Parathyroid adenoma (tissue), 2 donors: ENCODE results near the gene C2CD2.

Source experiments
- H2AFZ ChIP-seq: fragments of 300-600 bp; sonication (generic); one replicate; pipeline ENCODE4 v1.7.0; 2017; ENCODE audit warnings: antibody characterized with exemption, mild to moderate bottlenecking
- H3K27ac ChIP-seq: fragments of 300-600 bp; sonication (generic); one replicate; pipeline ENCODE4 v1.7.0; 2017
- H3K27me3 ChIP-seq: fragments of 300-600 bp; sonication (generic); one replicate; pipeline ENCODE4 v1.7.0; 2017; ENCODE audit warnings: low read length; ENCODE audit not compliant: control insufficient read depth, insufficient read depth
- H3K36me3 ChIP-seq: fragments of 300-600 bp; sonication (generic); one replicate; pipeline ENCODE4 v1.7.0; 2017; ENCODE audit warnings: low read length; ENCODE audit not compliant: control insufficient read depth, insufficient read depth
- H3K4me1 ChIP-seq: fragments of 300-600 bp; sonication (generic); one replicate; pipeline ENCODE4 v1.7.0; 2017; ENCODE audit warnings: control low read depth
- H3K4me2 ChIP-seq: fragments of 300-600 bp; sonication (generic); one replicate; pipeline ENCODE4 v1.7.0; 2017; ENCODE audit warnings: low read length
- H3K4me3 ChIP-seq: fragments of 300-600 bp; sonication (generic); one replicate; pipeline ENCODE4 v1.7.0; 2017; ENCODE audit warnings: low read depth, low read length
- H3K79me2 ChIP-seq: fragments of 300-600 bp; sonication (generic); one replicate; pipeline ENCODE4 v1.7.0; 2017; ENCODE audit warnings: control low read depth
- H3K9ac ChIP-seq: fragments of 300-600 bp; sonication (generic); one replicate; pipeline ENCODE4 v1.7.0; 2017; ENCODE audit warnings: mild to moderate bottlenecking
- H3K9me3 ChIP-seq: fragments of 300-600 bp; sonication (generic); one replicate; pipeline ENCODE4 v1.7.0; 2017; ENCODE audit warnings: low read length; ENCODE audit not compliant: control insufficient read depth
- CTCF ChIP-seq: fragments of 300-600 bp; sonication (generic); IDR thresholded peaks from one replicate; pipeline ENCODE4 v1.7.0; 2017; ENCODE audit warnings: antibody characterized with exemption, mild to moderate bottlenecking
- donor health status: primary hyperparathyroidism.

The C2CD2 gene

GRCh38 chr21:41903559-41904351 is 50.1 kb downstream of the C2CD2 start:
- Histone ChIP-seq H3K79me2 (no peaks in the 10 kb centered on the region), H3K36me3 (no peaks in the 10 kb centered on the region), H3K4me2 (no peak overlapping the region), H3K9me3 (no peaks in the 10 kb centered on the region), H3K4me3 (no peak overlapping the region), H3K9ac (no peak overlapping the region), H3K27ac (no peak overlapping the region), H3K4me1 (peaks cover 6% of the 10 kb centered on the region), H2AFZ (no peak overlapping the region), H3K27me3 (no peaks in the 10 kb centered on the region)
- TF ChIP-seq CTCF, result no peak

GRCh38 chr21:41902946-41903345 is 50.9 kb downstream of the C2CD2 start:
- no peaks in the 10 kb centered on the region for H3K36me3 ChIP-seq
- H3K27ac ChIP-seq, result no peak overlapping the region
- H3K9me3 ChIP-seq, result no peaks in the 10 kb centered on the region
- no peak for TF ChIP-seq CTCF
- H3K4me2 ChIP-seq, result no peak overlapping the region
- H3K4me1 ChIP-seq, result peaks cover 6% of the 10 kb centered on the region
- H3K4me3 ChIP-seq, result no peak overlapping the region
- no peaks in the 10 kb centered on the region for H3K27me3 ChIP-seq
- no peaks in the 10 kb centered on the region for H3K79me2 ChIP-seq
- no peak overlapping the region for H2AFZ ChIP-seq
- H3K9ac ChIP-seq, result no peak overlapping the region

- Histone ChIP-seq H3K4me3 (no peak overlapping the region), H3K9ac (no peak overlapping the region), H3K4me2 (no peak overlapping the region), H3K27me3 (no peaks in the 10 kb centered on the region), H3K36me3 (no peaks in the 10 kb centered on the region), H3K79me2 (no peaks in the 10 kb centered on the region), H2AFZ (no peak overlapping the region), H3K4me1 (peaks cover 6% of the 10 kb centered on the region), H3K27ac (no peak overlapping the region), H3K9me3 (no peaks in the 10 kb centered on the region)
- no peak for TF ChIP-seq CTCF
Measured at GRCh38 chr21:41901782-41902181, 52.0 kb downstream of the C2CD2 start.

GRCh38 chr21:41901099-41901498 is 52.7 kb downstream of the C2CD2 start:
- no peak overlapping the region for H3K9ac ChIP-seq
- H3K36me3 ChIP-seq, result no peaks in the 10 kb centered on the region
- H3K4me3 ChIP-seq, result no peak overlapping the region
- no peak for TF ChIP-seq CTCF
- no peaks in the 10 kb centered on the region for H3K27me3 ChIP-seq
- H3K27ac ChIP-seq, result no peak overlapping the region
- peaks cover 3% of the 10 kb centered on the region for H3K4me1 ChIP-seq
- no peak overlapping the region for H2AFZ ChIP-seq
- no peak overlapping the region for H3K4me2 ChIP-seq
- H3K79me2 ChIP-seq, result no peaks in the 10 kb centered on the region
- H3K9me3 ChIP-seq, result no peaks in the 10 kb centered on the region

- no peak for TF ChIP-seq CTCF
- no peak overlapping the region for H3K27ac ChIP-seq
- no peak overlapping the region for H3K4me3 ChIP-seq
- no peak overlapping the region for H3K9ac ChIP-seq
- H3K9me3 ChIP-seq, result no peaks in the 10 kb centered on the region
- H3K4me2 ChIP-seq, result no peak overlapping the region
- no peaks in the 10 kb centered on the region for H3K36me3 ChIP-seq
- H3K79me2 ChIP-seq, result no peaks in the 10 kb centered on the region
- H2AFZ ChIP-seq, result no peak overlapping the region
- no peaks in the 10 kb centered on the region for H3K27me3 ChIP-seq
- peaks cover under 1% of the 10 kb centered on the region for H3K4me1 ChIP-seq
Measured at GRCh38 chr21:41900401-41900800, 53.4 kb downstream of the C2CD2 start.
